ENCODE data around the gene APOC1. TPM values are rescaled to one million over a fixed set of nuclear protein-coding genes. Genes with fewer than 3 reads are reported as not detected.

The APOC1 gene
- total RNA-seq, 1 donor from 2014 or later, result 16.1 TPM

GRCh38 chr19:44883922-44884321, 30.5 kb upstream of the APOC1 start:
- no peaks in the 10 kb centered on the region for H3K9me3 ChIP-seq (ENCODE audit: low read depth)
- peaks cover under 1% of the 10 kb centered on the region for H3F3A ChIP-seq (ENCODE audit: low read depth)
- TF ChIP-seq CTCF (IDR thresholded peaks at IDR 0.05) (no peak), EZH2phosphoT487 (IDR thresholded peaks at IDR 0.05) (no peak), EZH2 (IDR thresholded peaks at IDR 0.05) (no peak)
- H2AFZ ChIP-seq (replicated peaks), result no peak overlapping the region
- DNase-seq (ENCODE audit: low spot score), result no peak
- H3K4me3 ChIP-seq, result no peak overlapping the region
- Mint-ChIP-seq H3K4me1 (peaks cover under 1% of the 10 kb centered on the region), H3K9me3 (no peaks in the 10 kb centered on the region), H3K36me3 (peaks cover 16% of the 10 kb centered on the region), H3K27me3 (ENCODE audit: insufficient read depth, low read depth) (peaks cover 7% of the 10 kb centered on the region), H3K4me3 (no peak overlapping the region), H3K27ac (no peak overlapping the region)
- H3K27me3 ChIP-seq, result no peaks in the 10 kb centered on the region
- no peak overlapping the region for H3K4me2 ChIP-seq
- H3K27ac ChIP-seq, result no peak overlapping the region
- peaks cover 3% of the 10 kb centered on the region for H4K20me1 ChIP-seq (ENCODE audit: low read depth)
- no peaks in the 10 kb centered on the region for H3K36me3 ChIP-seq
- no peaks in the 10 kb centered on the region for H3K79me2 ChIP-seq (ENCODE audit: low read depth)
- H3K4me1 ChIP-seq, result no peaks in the 10 kb centered on the region
- no peak overlapping the region for H3K9ac ChIP-seq

GRCh38 chr19:44884566-44884965, 29.8 kb upstream of the APOC1 start:
- H3K36me3 ChIP-seq, result no peaks in the 10 kb centered on the region
- peaks cover 19% of the 10 kb centered on the region for H3K36me3 Mint-ChIP-seq

GRCh38 chr19:44886141-44886540, 28.3 kb upstream of the APOC1 start:
- Histone ChIP-seq H3K9me3 (ENCODE audit: low read depth) (no peaks in the 10 kb centered on the region), H3K4me3 (no peak overlapping the region), H3F3A (ENCODE audit: low read depth) (peaks cover 15% of the 10 kb centered on the region), H2AFZ (replicated peaks) (no peak overlapping the region), H4K20me1 (ENCODE audit: low read depth) (peaks cover under 1% of the 10 kb centered on the region), H3K9ac (no peak overlapping the region), H3K4me1 (no peaks in the 10 kb centered on the region), H3K36me3 (no peaks in the 10 kb centered on the region), H3K27me3 (no peaks in the 10 kb centered on the region), H3K27ac (no peak overlapping the region), H3K79me2 (ENCODE audit: low read depth) (no peaks in the 10 kb centered on the region), H3K4me2 (no peak overlapping the region)
- Mint-ChIP-seq H3K27ac (no peak overlapping the region), H3K4me3 (peak overlapping the region; percentile 8), H3K36me3 (peaks cover 16% of the 10 kb centered on the region), H3K9me3 (no peaks in the 10 kb centered on the region), H3K4me1 (peaks cover 8% of the 10 kb centered on the region), H3K27me3 (ENCODE audit: insufficient read depth, low read depth) (peaks cover 4% of the 10 kb centered on the region)
- TF ChIP-seq EZH2 (IDR thresholded peaks at IDR 0.05), result no peak
- TF ChIP-seq CTCF (IDR thresholded peaks at IDR 0.05), result no peak
- no peak for DNase-seq (ENCODE audit: low spot score)

More at GRCh38 chr19:44884566-44884965, 29.8 kb upstream of the APOC1 start:
- H3K27ac ChIP-seq, result no peak overlapping the region
- H3K4me1 ChIP-seq, result no peaks in the 10 kb centered on the region
- no peaks in the 10 kb centered on the region for H3K27me3 ChIP-seq
- H2AFZ ChIP-seq (replicated peaks), result no peak overlapping the region
- Mint-ChIP-seq H3K9me3 (no peaks in the 10 kb centered on the region), H3K27me3 (ENCODE audit: insufficient read depth, low read depth) (peaks cover 7% of the 10 kb centered on the region), H3K4me1 (peaks cover 3% of the 10 kb centered on the region), H3K4me3 (no peak overlapping the region), H3K27ac (peak overlapping the region; percentile 3)
- H3F3A ChIP-seq (ENCODE audit: low read depth), result peaks cover 5% of the 10 kb centered on the region
- no peak overlapping the region for H3K9ac ChIP-seq
- H3K4me3 ChIP-seq, result no peak overlapping the region
- H3K9me3 ChIP-seq (ENCODE audit: low read depth), result no peaks in the 10 kb centered on the region
- TF ChIP-seq EZH2 (IDR thresholded peaks at IDR 0.05) (no peak), CTCF (IDR thresholded peaks at IDR 0.05) (no peak), EZH2phosphoT487 (IDR thresholded peaks at IDR 0.05) (no peak)
- H3K4me2 ChIP-seq, result no peak overlapping the region
- peaks cover 3% of the 10 kb centered on the region for H4K20me1 ChIP-seq (ENCODE audit: low read depth)
- DNase-seq (ENCODE audit: low spot score), result no peak
- no peaks in the 10 kb centered on the region for H3K79me2 ChIP-seq (ENCODE audit: low read depth)
